ENCODE results near the gene DDR2. TPM values are rescaled to one million over a fixed set of nuclear protein-coding genes. Genes with fewer than 3 reads are reported as not detected.
A peak's percentile ranks its signal among the peaks of the same experiment; 100 is the strongest.
"Not testable (repeated sequence)": the region's sequence is repeated elsewhere in the genome, so short reads cannot be mapped to it uniquely, and the experiment has no call there.

DDR2 gene
- polyA plus RNA-seq, 3 donors from 2014 or later: 0.02 to 0.12 TPM; not detected in 1

GRCh38 chr1:162782671-162783070, 150.4 kb downstream of the DDR2 start:
- H3K4me3 Mint-ChIP-seq: no peak overlapping the region
- peaks cover 0 to 9% (median 2%) of the 10 kb centered on the region in 3 donors for H3K27me3 Mint-ChIP-seq (ENCODE audit: low read depth in 3 of 3)
- H3K4me1 Mint-ChIP-seq: no peaks in the 10 kb centered on the region
- DNase-seq: no peak
- peaks cover 0 to 19% (median 10%) of the 10 kb centered on the region in 3 donors for H3K36me3 Mint-ChIP-seq
- H3K27ac Mint-ChIP-seq: no peak overlapping the region
- no peaks in the 10 kb centered on the region for H3K9me3 Mint-ChIP-seq

DNA sequence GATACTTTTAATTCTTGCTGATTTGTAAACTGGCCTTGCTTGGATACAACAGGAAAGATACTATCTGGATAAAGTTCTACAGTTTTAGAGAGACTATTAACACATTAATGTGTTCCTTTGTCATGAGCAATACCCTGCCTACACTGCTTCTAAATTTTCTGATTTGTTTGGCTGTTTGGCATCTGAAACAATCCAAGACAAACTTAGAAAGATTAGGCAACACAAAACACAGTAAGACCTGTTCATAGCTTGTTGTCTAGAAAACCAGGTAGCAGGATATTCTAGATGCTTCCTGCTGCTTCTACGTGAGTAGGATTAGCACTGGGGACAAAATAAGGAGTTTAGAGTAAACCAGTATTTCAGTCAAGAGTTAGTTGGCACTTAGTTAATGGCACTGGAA, 152.7 kb downstream of the DDR2 start:
- not testable (repeated sequence) for H3K9me3 Mint-ChIP-seq; H3K4me1 Mint-ChIP-seq; DNase-seq; H3K27me3 Mint-ChIP-seq (ENCODE audit: low read depth in 3 of 3); H3K27ac Mint-ChIP-seq; H3K4me3 Mint-ChIP-seq
- H3K36me3 Mint-ChIP-seq: peaks cover 0 to 12% (median 8%) of the 10 kb centered on the region in 3 donors

DNA sequence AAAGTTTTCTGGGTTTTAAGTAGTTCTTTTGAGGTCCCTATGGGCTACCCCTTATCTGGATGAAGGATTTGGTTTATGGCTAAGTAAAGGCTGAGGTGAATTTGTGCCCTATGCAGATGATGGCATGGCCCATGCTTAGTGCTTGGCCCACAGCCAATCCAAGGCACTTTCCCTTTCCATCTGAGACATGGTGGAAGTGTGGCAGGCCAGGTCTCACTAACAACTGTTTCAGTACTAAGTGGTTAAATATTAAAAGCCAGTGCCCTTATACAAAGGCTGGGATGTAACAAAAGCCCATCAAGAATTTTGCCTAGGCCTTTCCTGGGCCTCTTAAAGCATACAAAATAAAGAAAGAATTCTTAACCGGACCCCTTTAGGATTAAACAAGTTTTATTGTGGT, 156.5 kb downstream of the DDR2 start:
- not testable (repeated sequence) for H3K9me3 Mint-ChIP-seq; H3K36me3 Mint-ChIP-seq; H3K4me3 Mint-ChIP-seq; H3K27me3 Mint-ChIP-seq (ENCODE audit: low read depth in 3 of 3); DNase-seq
- peak overlapping the region in 2 of 6 donors; percentile 35 to 64 for H3K27ac Mint-ChIP-seq
- H3K4me1 Mint-ChIP-seq: peaks cover 9 to 11% of the 10 kb centered on the region in 2 donors

DNA sequence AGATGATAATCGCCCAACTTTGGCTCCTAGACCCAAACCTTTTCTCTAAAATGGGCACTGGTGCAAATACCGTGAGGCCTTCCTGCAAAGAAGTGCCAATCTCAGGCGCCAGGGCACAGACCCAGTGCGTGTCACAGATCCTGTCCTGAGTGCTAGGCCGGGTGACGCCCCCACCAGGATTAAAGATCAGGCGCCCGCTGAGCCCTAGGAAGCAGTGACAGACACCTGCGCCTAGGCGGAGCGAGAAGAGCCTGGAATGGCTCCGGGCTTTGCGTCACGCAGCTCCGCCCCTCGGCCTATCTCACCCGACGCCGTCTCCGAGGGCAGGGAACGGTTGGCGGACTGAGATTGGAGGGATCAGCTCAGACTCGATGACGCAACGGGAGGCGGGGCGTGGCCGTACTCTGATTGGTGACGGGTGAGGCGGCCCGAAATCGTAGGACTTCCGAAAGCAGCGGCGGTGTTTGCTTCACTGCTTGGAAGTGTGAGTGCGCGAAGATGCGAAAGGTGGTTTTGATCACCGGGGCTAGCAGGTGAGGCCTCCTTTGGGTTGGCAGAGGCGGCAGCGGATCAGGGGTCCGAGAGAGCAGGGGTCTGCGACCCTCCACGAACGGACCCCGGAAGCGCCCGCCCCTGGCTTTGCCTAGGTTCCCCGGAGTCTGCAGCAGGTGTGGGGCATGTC, 158.2 kb downstream of the DDR2 start, which contains the start of gene HSD17B7:
Gene HSD17B7 (plus strand): TSS at position 400 of the 682 bp plus-strand sequence. CDS start 99 bp downstream, at position 499.
- Mint-ChIP-seq H3K4me3 (peak within 1 kb of the TSS; percentile 92 to 94 (median 94)), H3K27ac (peak within 1 kb of the TSS; percentile 88 to 98 (median 95)), H3K4me1 (peaks cover 9 to 11% of the 10 kb centered on the region in 2 donors)
- not testable (repeated sequence) for H3K27me3 Mint-ChIP-seq (ENCODE audit: low read depth in 3 of 3); H3K36me3 Mint-ChIP-seq; H3K9me3 Mint-ChIP-seq
- peak; percentile 78 to 81 (median 80) for DNase-seq

DNA sequence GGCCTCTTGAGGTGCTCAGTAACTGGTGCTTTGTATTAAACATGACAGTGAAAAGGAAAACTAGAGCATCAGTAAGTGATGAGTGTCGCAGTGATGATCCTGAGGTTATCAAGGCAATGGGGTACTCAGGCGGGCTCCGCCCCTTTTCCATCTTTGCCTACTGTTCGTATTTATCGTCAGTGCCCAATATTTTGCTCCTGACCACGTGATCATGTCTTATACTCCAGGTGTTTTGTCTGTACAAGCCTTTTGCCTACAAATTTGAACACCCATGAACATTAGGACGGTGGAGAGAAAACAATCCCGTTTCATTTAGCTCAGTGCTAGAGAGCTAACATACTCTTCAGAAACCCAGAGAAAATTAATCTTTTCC, 158.7 kb downstream of the DDR2 start:
- Mint-ChIP-seq H3K27ac (peak overlapping the region; percentile 88 to 98 (median 95)), H3K4me1 (peaks cover 9 to 11% of the 10 kb centered on the region in 2 donors), H3K4me3 (peak overlapping the region; percentile 92 to 94 (median 94))
- peak in 1 of 3 donors; percentile 6 for DNase-seq
- H3K27me3 Mint-ChIP-seq (ENCODE audit: low read depth in 3 of 3); H3K9me3 Mint-ChIP-seq; H3K36me3 Mint-ChIP-seq: not testable (repeated sequence)

DNA sequence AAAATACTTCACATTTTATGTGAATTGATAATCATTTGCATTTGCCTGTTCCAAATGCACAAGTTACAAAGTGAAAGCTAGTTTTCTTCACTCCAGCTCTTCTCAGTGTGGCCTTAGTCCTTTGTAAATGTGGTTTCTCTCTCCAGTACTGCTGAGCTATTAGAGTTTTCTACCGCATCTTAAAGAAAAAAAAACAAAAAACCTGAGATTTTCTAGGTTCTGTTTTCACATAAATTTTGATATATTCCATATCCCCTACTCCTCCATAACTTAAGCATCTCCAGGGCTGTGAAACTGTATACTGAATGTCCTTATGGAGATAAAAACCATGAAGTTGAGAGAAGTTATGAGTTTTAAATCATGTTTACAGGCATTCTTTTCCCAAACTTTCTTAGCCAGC, 162.0 kb downstream of the DDR2 start:
- H3K4me3 Mint-ChIP-seq; DNase-seq; H3K9me3 Mint-ChIP-seq; H3K27ac Mint-ChIP-seq; H3K27me3 Mint-ChIP-seq (ENCODE audit: low read depth in 3 of 3): not testable (repeated sequence)
- Mint-ChIP-seq H3K36me3 (peaks cover 0 to 18% (median 6%) of the 10 kb centered on the region in 3 donors), H3K4me1 (peaks cover 9 to 11% of the 10 kb centered on the region in 2 donors)

GRCh38 chr1:162796617-162797279, 164.5 kb downstream of the DDR2 start:
- not testable (repeated sequence) for H3K4me3 Mint-ChIP-seq; H3K27me3 Mint-ChIP-seq (ENCODE audit: low read depth in 3 of 3); H3K4me1 Mint-ChIP-seq; DNase-seq; H3K9me3 Mint-ChIP-seq
- peaks cover 8 to 38% (median 15%) of the 10 kb centered on the region in 3 donors for H3K36me3 Mint-ChIP-seq
- H3K27ac Mint-ChIP-seq: peak overlapping the region in 1 of 6 donors; percentile 1

GRCh38 chr1:162799995-162800830, 167.9 kb downstream of the DDR2 start:
- Mint-ChIP-seq H3K36me3 (peaks cover 13 to 45% (median 18%) of the 10 kb centered on the region in 3 donors), H3K27ac (peak overlapping the region in 1 of 6 donors; percentile 38)
- H3K9me3 Mint-ChIP-seq; H3K4me1 Mint-ChIP-seq; H3K27me3 Mint-ChIP-seq (ENCODE audit: low read depth in 3 of 3); DNase-seq; H3K4me3 Mint-ChIP-seq: not testable (repeated sequence)

- H3K9me3 Mint-ChIP-seq; H3K4me3 Mint-ChIP-seq; H3K4me1 Mint-ChIP-seq; H3K27me3 Mint-ChIP-seq (ENCODE audit: low read depth in 3 of 3); H3K27ac Mint-ChIP-seq; DNase-seq: not testable (repeated sequence)
- peaks cover 20 to 48% (median 22%) of the 10 kb centered on the region in 3 donors for H3K36me3 Mint-ChIP-seq
Measured at GRCh38 chr1:162807503-162807902, 175.2 kb downstream of the DDR2 start.

- not testable (repeated sequence) for DNase-seq; H3K27ac Mint-ChIP-seq; H3K4me1 Mint-ChIP-seq; H3K9me3 Mint-ChIP-seq; H3K4me3 Mint-ChIP-seq; H3K27me3 Mint-ChIP-seq (ENCODE audit: low read depth in 3 of 3)
- H3K36me3 Mint-ChIP-seq: peaks cover 5 to 28% (median 9%) of the 10 kb centered on the region in 3 donors
Measured at GRCh38 chr1:162812357-162812756, 180.1 kb downstream of the DDR2 start.

GRCh38 chr1:162818136-162818535, 185.9 kb downstream of the DDR2 start:
- H3K36me3 Mint-ChIP-seq; H3K9me3 Mint-ChIP-seq; DNase-seq; H3K27ac Mint-ChIP-seq; H3K4me3 Mint-ChIP-seq; H3K27me3 Mint-ChIP-seq (ENCODE audit: low read depth in 3 of 3): not testable (repeated sequence)
- H3K4me1 Mint-ChIP-seq: peaks cover 12 to 17% of the 10 kb centered on the region in 2 donors

GRCh38 chr1:162818666-162819065, 186.4 kb downstream of the DDR2 start:
- H3K27me3 Mint-ChIP-seq (ENCODE audit: low read depth in 3 of 3); H3K4me3 Mint-ChIP-seq; H3K36me3 Mint-ChIP-seq; DNase-seq; H3K9me3 Mint-ChIP-seq; H3K27ac Mint-ChIP-seq: not testable (repeated sequence)
- peaks cover 14 to 22% of the 10 kb centered on the region in 2 donors for H3K4me1 Mint-ChIP-seq

GRCh38 chr1:162822391-162823200, 190.3 kb downstream of the DDR2 start:
- peak; percentile 12 to 21 (median 13) for DNase-seq
- no peaks in the 10 kb centered on the region for H3K9me3 Mint-ChIP-seq

More at GRCh38 chr1:162822391-162823200, 190.3 kb downstream of the DDR2 start:
- Mint-ChIP-seq H3K36me3 (no peaks in the 10 kb centered on the region), H3K4me1 (peaks cover 14 to 28% of the 10 kb centered on the region in 2 donors), H3K4me3 (peak overlapping the region; percentile 66 to 87 (median 68)), H3K27ac (peak overlapping the region in 5 of 6 donors; percentile 27 to 78 (median 48)), H3K27me3 (ENCODE audit: low read depth in 3 of 3) (peaks cover 0 to 10% (median 6%) of the 10 kb centered on the region in 3 donors)
